Measurements from ENCODE around the gene MPZL2.

The MPZL2 gene

GRCh38 chr11:118221419-118221818 is 42.7 kb downstream of the MPZL2 start:
- DNase-seq (ENCODE audit: low read depth in 2 of 2) = no peak

- no peak for DNase-seq (ENCODE audit: low read depth in 2 of 2)
These were observed 44.4 kb downstream of the MPZL2 start for GRCh38 chr11:118219732-118220131.

DNA sequence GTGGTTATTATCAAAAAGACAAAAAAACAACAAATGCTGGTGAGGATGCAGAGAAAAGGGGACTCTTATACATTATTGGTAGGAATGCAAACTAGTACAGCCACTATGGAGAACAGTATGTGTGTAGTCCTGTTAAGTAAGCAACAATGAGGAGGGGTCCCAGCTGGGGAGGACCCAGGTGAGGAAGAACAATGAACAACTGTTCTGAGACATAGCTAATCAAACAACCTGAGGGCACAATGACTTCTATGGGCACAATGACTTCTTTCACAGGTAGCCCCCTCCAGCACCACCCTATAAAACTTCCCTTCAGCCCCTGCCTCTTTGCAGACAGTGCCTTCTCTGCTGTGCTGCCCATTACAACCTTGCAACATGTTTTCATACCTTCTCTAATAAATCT is 44.9 kb downstream of the MPZL2 start:
- DNase-seq (ENCODE audit: low read depth in 2 of 2) = no peak

DNA sequence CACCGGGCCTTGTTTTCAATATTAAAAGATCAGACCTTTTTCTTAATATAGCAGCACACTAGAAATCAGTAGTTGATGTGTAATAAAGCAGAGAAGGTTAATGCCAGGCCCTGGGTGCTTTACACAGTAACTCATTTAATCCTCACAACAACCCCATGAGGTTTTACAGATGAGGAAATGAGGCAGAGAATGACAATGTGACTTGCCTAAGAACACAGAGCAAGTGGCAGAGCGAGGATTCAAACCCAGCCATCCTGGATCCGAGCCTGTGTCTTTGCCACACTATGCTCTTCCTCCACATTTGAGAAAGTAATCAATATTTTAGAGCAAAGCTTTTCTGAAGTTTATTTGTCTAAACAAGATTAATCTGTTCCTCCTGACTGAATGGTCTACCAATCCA is 46.5 kb downstream of the MPZL2 start:
- DNase-seq (ENCODE audit: low read depth in 2 of 2) = no peak

GRCh38 chr11:118216621-118217481 is 47.2 kb downstream of the MPZL2 start:
- no peak for DNase-seq (ENCODE audit: low read depth in 2 of 2)

- DNase-seq (ENCODE audit: low read depth in 2 of 2) = no peak
These were observed 48.3 kb downstream of the MPZL2 start for GRCh38 chr11:118215765-118216164.

DNA sequence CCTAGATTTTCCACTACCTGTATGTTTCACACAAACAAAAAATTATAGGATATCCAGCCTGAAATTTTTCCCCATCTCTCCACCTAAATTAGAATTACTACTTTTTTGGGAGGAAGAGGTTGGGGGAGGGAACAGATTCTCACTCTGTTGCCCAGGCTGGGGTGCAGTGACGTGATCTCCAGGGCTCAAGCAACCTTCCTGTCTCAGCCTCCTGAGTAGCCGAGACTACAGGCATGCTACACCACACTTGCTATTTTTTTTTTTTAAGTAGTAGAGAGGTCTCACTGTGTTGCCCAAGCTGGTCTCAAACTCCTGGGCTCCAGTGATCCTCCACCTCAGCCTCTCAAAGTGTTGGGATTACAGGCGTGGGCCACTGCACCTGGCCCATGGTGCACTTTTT is 48.8 kb downstream of the MPZL2 start:
- no peak for DNase-seq (ENCODE audit: low read depth in 2 of 2)

- DNase-seq (ENCODE audit: low read depth in 2 of 2) = no peak
These were observed 49.7 kb downstream of the MPZL2 start for GRCh38 chr11:118214210-118214914.

DNA sequence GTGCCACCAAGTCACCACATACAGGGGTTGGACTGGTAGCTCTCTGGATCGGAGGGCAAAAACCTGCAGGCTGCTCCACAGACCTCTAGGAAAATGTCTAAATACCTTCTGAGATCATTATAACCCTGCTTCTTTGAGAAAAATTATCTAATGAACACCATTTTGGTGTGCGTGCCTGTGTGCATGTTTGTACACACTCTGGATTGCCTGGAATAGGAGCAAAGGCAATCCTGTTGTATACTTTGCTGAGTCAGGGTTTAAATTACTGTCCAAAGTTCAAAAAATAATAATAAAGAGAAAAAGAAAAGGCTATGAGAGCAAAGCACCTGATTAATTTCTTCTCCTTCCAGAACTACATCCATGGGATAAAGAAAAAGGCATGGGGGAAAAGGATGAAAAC is 50.3 kb downstream of the MPZL2 start:
- no peak for DNase-seq (ENCODE audit: low read depth in 2 of 2)

- no peak for DNase-seq (ENCODE audit: low read depth in 2 of 2)
These were observed 50.9 kb downstream of the MPZL2 start for GRCh38 chr11:118213201-118213600.

DNA sequence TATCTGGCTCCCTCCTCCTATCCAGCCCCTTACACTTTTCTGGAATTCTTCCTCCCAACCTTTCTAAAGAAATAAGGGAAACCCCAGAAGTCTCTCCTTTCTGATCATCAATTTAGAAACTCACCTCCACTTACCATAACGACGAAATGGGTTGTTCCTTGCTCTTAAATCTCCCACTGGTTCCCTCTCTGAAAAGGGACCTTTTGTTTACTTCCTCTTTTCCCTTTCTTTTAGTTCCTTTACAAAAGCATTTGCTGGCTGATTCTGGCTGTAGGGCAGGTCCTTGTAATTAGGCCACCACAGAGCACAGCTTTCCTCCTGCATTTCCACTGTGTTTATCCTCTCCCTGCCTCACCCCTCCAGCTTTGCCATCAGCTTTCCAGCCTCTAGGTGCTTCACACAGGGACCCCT is 51.3 kb downstream of the MPZL2 start:
- no peak for DNase-seq (ENCODE audit: low read depth in 2 of 2)

DNA sequence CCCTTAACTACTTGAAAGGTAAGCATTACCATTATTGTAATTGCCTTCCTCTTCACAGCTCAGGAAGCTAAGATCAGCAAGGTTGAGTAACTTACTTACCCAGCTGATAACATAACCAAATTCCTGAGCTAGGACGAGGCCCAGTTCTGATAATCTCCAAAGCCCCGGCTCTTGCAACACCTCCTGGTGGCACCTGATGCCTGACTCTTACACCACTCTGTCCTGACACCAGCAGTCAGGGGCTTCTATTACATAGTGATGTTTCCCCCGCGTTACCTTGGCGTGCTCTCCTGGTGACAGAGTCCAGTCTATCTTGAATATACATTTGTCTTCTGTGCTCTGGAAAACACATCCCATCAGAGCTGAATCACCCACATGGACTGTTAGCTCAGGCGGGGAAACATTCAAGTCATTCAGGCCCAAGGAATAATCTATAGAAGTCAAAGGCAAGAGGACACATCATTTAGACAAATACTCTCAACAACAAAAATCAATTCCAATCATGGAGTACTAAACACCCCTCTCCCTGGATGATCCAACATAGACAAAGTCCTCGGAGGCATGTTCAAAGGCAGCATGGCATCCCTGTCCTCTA is 51.9 kb downstream of the MPZL2 start:
- DNase-seq (ENCODE audit: low read depth in 2 of 2) = no peak

DNA sequence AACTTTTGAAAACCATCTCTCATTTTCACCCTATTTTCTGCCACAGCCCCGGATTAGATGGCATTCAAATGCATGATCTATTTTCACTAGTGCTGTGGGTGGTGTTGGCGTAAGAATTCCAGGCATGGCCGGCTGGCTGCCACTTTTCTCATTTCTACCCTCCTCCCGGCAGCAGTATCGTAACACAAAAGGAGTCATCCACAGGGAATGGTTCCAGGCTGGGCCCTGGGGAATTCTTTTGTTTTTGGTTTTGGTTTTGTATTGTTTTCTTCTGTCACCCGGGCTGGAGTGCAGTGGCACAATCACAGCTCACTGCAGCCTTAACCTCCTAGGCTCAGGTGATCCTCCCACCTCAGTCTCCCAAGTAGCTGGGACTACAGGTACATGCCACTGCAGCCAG is 53.1 kb downstream of the MPZL2 start:
- DNase-seq (ENCODE audit: low read depth in 2 of 2) = no peak

DNA sequence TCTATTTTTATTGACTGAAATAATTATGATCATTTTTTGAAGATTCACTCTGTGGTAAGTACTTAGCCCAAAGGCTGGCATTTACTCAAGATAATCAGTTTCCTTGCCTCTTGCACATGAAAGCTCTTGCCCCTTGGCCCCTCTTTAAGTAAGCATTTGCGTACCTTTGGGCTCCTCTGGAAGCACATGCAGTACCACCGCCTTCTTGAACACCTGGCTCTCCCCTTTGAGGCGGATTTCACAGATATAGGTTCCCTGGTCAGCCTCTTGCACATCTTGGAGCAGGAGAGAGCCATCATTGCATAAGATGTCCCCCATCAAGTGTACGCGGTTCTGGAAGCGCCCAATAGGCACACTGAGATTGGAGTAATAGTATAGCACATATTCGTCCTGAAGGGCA is 53.8 kb downstream of the MPZL2 start:
- DNase-seq (ENCODE audit: low read depth in 2 of 2) = no peak

- DNase-seq (ENCODE audit: low read depth in 2 of 2) = no peak
These were observed 55.1 kb downstream of the MPZL2 start for GRCh38 chr11:118209033-118209432.

GRCh38 chr11:118207079-118207478 is 57.0 kb downstream of the MPZL2 start:
- no peak for DNase-seq (ENCODE audit: low read depth in 2 of 2)

DNA sequence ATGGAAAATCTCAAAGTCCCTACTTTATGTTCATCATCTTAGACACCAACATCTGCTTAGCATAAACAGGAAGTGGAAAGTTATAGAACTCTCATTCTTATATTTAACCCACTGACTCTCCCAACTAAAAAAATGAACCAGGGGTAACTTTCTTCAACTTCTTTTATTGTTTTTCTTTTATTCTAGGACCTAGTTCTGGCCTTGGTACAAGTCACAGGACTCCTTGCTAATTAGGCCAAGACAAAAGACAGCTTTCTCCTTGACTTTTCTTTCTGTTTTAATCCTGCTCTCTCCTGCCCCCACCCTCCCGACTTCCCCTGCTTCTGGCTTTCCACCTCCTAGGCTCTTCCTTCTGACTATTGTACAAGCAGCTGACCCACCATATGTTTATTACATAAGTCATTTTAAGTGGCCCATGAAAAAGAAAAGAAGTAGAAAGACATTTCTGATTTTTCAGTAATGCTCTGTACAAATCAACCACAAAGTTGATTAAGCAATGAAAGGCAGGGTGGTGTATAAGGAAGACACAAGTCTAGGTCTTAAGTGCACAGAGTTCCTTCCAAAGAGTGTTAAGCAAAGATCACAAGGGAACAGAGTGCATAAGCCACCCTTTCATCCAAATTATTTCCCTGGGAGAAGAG is 57.6 kb downstream of the MPZL2 start:
- DNase-seq (ENCODE audit: low read depth in 2 of 2) = no peak

GRCh38 chr11:118205606-118206378 is 58.3 kb downstream of the MPZL2 start:
- DNase-seq (ENCODE audit: low read depth in 2 of 2) = no peak

Measured in activated CD4-positive, alpha-beta T cell treated with anti-CD3 and anti-CD28 coated beads for 24 hours (primary cell).